Glomerular visceral epithelial cell (primary cell): ENCODE data around the gene NAALADL2.
"Not testable (repeated sequence)": the region's sequence is repeated elsewhere in the genome, so short reads cannot be mapped to it uniquely, and the experiment has no call there.

Experiments used
- DNase-seq: peaks from one replicate; pipeline ENCODE4 v3.0.0-alpha.2; 2016; ENCODE audit errors: extremely low spot score

Gene NAALADL2

GRCh38 chr3:175129571-175129970, 270.4 kb downstream of the NAALADL2 start:
- DNase-seq: no peak

GRCh38 chr3:175131866-175132265, 272.7 kb downstream of the NAALADL2 start:
- DNase-seq: not testable (repeated sequence)

GRCh38 chr3:175132706-175133105, 273.6 kb downstream of the NAALADL2 start:
- DNase-seq: not testable (repeated sequence)

DNA sequence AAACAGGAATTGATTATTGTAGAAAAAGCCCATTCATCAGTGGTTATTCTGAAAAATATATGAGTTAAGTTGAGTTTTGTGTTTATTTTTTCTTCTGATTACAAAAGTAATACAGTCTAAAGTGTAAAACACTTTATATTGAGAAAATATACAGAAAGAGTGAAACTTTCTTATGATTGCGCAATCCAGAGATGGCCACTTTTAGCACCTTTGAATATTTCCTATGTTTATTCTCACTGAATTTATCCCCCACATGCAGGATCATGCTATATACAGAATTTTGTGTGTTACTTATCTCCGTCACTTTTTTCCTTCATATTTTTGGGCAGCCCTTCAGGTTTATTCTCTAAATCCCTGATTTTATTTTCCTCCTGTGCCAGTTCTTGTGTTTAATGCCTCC, 285.2 kb downstream of the NAALADL2 start:
- DNase-seq: no peak

DNA sequence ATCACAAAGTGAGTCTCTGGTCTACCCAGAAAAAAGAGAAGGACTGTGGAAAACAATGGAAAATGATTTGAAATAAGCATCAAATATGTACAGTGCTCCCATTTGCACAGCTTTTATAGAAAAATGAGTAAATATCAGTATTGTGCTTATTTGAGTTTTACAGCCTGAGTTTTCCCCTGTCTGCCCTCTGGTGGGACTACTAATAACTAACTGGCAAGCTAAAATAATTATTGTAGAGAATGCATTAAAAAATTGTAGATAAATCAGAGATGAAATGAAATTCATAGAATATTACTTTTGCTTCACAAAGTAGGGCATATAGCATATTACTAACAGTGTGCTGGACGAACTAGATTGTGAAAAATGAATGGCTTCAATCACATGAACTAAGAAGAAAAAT, 287.1 kb downstream of the NAALADL2 start:
- DNase-seq: no peak

GRCh38 chr3:175149675-175150074, 290.5 kb downstream of the NAALADL2 start:
- no peak for DNase-seq

- DNase-seq: no peak
Measured at GRCh38 chr3:175150812-175151401, 291.8 kb downstream of the NAALADL2 start.

DNA sequence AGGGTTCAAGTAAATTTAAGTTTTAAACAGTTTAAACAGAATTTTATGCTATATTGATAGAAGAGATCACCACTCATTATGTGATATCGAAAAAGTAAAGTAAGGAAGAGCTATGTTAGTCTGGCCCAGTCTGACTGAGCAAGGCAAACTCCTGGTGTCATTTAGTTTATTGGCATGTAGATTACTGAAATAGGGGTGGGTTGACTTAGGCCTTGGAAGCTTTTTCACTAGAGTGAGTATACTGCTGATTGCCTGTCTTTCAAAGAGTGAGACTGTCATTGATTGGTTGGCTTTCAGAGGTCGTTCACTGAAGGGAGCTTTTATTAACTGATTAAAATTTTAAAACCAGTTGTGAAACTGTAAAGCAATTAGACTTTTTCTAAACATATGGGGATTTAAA, 294.5 kb downstream of the NAALADL2 start:
- no peak for DNase-seq

- no peak for DNase-seq
Measured at GRCh38 chr3:175155172-175155571, 296.0 kb downstream of the NAALADL2 start.

- DNase-seq: no peak
Measured at GRCh38 chr3:175159202-175159601, 300.1 kb downstream of the NAALADL2 start.

- DNase-seq: no peak
Measured at GRCh38 chr3:175161291-175161690, 302.2 kb downstream of the NAALADL2 start.

DNA sequence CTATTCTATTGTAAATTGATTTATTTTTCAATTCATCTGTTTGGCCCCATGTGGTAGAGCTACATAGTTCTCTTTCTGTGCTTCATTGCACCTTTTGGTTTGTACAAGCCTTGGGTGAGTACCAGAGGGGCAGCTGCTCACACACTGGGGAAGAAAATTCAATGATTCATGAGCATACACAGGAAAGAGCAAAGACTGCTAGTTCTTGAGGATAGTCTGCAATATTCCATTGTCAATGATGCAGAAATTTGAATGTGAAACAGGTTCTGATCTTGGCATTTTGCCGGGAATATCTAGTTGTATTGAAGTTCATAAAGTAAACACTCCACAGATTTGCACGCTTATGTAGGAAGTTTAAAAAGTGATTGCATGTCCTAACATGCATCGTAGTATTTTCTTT, 304.6 kb downstream of the NAALADL2 start:
- no peak for DNase-seq

DNA sequence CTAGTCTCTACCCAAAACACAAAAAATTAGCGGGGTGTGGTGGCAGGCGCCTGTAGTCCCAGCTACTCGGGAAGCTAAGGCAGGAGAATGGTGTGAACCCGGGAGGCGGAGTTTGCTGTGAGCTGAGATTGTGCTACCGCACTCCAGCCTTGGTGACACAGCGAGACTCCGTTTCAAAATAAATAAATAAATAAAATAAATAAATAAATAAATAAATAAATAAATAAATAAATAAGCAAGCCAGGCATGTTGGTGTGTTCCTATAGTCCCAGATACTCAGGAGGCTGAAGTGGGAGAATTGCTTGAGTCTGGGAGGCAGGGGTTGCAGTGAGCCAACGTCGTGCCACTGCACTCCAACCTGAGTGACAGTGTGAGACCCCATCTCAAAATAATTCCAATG, 314.0 kb downstream of the NAALADL2 start:
- DNase-seq: not testable (repeated sequence)

GRCh38 chr3:175176556-175176955, 317.4 kb downstream of the NAALADL2 start:
- no peak for DNase-seq

DNA sequence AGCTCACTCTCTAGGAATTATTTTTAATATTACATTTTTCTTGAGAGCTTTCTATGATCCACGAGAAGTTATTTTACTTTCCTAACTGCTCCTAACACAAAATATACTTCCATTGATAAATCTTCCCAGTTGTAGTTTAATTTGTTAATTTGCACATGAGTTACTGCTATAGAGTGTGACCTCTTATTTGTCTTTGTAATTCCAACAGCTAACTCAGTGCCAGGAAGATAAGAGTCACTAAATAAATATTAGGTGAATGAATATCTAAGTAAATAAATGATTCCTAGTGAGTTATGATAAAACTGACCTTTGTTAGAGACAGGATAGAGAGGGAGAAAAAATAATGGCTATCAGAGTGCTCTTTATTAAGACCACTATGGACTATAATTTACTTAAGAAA, 319.9 kb downstream of the NAALADL2 start:
- no peak for DNase-seq

- DNase-seq: no peak
Measured at GRCh38 chr3:175184392-175184791, 325.3 kb downstream of the NAALADL2 start.

- no peak for DNase-seq
Measured at GRCh38 chr3:175185903-175186302, 326.8 kb downstream of the NAALADL2 start.

DNA sequence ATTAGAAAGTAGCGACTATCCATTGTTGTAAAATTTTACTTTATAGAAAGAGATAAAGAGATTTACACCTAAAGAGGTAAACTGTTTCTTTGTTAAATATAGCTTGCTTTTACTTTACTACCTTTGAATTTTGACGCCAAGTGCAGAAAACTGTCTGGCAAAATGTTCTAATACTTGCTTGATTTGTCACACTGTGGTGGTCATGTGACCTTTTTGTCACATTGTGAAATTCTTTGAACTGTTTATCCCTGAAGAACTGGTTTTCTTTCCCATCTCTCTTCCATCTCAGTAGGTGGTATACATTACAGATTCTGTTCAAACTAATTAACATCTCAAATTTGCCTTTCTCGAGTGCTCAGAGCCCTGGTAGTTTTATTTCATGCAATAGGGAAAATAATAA, 327.4 kb downstream of the NAALADL2 start:
- DNase-seq: no peak

GRCh38 chr3:175187586-175187985, 328.5 kb downstream of the NAALADL2 start:
- DNase-seq: no peak

- DNase-seq: no peak
Measured at GRCh38 chr3:175192536-175192935, 333.4 kb downstream of the NAALADL2 start.

- no peak for DNase-seq
Measured at GRCh38 chr3:175193815-175194518, 334.8 kb downstream of the NAALADL2 start.

GRCh38 chr3:175198991-175199783, 340.1 kb downstream of the NAALADL2 start:
- DNase-seq: no peak

DNA sequence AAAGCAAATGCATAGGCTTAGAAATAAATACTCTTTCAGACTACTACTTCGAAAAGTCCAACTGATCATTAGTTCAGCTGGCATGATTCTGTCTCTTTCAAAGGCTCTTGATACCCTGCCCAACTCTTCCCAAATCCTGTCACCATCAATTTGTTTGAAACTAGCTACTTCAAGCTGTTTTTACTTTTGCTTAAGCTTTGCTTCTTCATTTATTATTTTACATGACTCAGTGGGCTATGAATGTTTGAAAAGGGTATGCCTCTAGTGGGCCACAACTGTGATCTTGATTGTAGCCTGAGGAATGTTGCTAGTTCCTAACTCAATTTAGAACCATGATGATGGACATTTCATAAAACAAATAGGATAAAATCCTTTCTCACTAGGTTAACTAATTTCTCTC, 340.8 kb downstream of the NAALADL2 start:
- no peak for DNase-seq
